ENCODE results near the gene ARRDC4.

DNA sequence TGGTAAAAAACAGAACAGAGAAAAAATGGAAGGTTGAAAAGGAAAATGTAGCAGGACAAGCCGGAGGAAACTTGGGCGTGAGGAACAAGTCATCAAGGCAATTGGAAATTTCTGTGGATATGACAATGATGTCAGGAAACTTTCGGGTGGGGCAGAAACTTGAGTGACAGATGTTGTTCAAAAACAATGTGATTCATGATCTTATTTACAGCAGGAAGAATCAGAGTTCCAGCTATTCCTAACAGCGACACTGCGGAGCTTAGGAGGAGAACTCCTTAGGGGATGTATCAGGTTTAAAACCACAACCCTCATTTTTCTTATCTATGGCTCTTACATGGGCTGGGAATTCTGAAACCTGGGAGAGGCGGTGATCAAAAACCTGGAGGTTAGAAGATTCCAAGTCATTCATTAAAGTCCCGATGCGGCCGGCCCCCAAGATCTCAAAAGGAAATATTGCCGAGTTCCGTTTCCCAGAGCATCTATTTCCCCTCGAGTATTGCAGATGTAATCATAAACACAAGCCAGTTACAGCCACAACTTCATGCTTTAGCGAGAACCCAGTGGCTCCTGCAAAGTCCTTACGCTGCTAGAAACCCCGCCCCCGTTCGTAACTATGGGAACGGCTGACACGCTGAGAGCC, 659 bp upstream of the ARRDC4 start:
- TF ChIP-seq CTCF (conservative IDR thresholded peaks at IDR 0.05; ENCODE audit: low read length) (no peak), EZH2phosphoT487 (IDR thresholded peaks at IDR 0.05; ENCODE audit: borderline replicate concordance, low read depth, low read length) (no peak)

Data from OCI-LY7 (cell line).